ENCODE measurements around the gene METTL21C. TPM values are rescaled to one million over a fixed set of nuclear protein-coding genes. Genes with fewer than 3 reads are reported as not detected.

Gene METTL21C
- total RNA-seq, 4 donors from 2014 or later = not detected

- no peak for TF ChIP-seq CTCF (IDR thresholded peaks at IDR 0.05; ENCODE audit: low read depth)
These were observed 9.6 kb upstream of the METTL21C start for GRCh38 chr13:102704238-102705058.

- TF ChIP-seq CTCF (IDR thresholded peaks at IDR 0.05; ENCODE audit: low read depth) = no peak
These were observed 8.8 kb upstream of the METTL21C start for GRCh38 chr13:102703726-102704035.

GRCh38 chr13:102702965-102703725, 8.3 kb upstream of the METTL21C start:
- no peak for TF ChIP-seq CTCF (IDR thresholded peaks at IDR 0.05; ENCODE audit: low read depth)

- TF ChIP-seq CTCF (IDR thresholded peaks at IDR 0.05; ENCODE audit: low read depth) = no peak
These were observed 6.5 kb upstream of the METTL21C start for GRCh38 chr13:102701331-102701730.

GRCh38 chr13:102700088-102701031, 5.5 kb upstream of the METTL21C start:
- TF ChIP-seq CTCF (IDR thresholded peaks at IDR 0.05; ENCODE audit: low read depth) = no peak

- no peak for TF ChIP-seq CTCF (IDR thresholded peaks at IDR 0.05; ENCODE audit: low read depth)
These were observed 4.7 kb upstream of the METTL21C start for GRCh38 chr13:102699504-102699903.

- no peak for TF ChIP-seq CTCF (IDR thresholded peaks at IDR 0.05; ENCODE audit: low read depth)
These were observed 3.8 kb upstream of the METTL21C start for GRCh38 chr13:102698649-102698980.

All from subcutaneous adipose tissue (tissue), 4 donors.